HepG2 (cell line): Measurements from ENCODE around the gene NOPCHAP1. TPM values are rescaled to one million over a fixed set of nuclear protein-coding genes. Genes with fewer than 3 reads are reported as not detected.

Experiments
- ATAC-seq: fragments of 200-7000 bp; cut with Tn5 transposase; 3 replicates; pipeline ENCODE4 v1.9.1; 2020; ENCODE audit warnings: mild to moderate bottlenecking, moderate library complexity
- BruUV-seq: library from RNA; stranded (reverse); fragments of 400-500 nt; replicated peaks from 2 replicates; lab custom pipeline; 2021; lab: Mats Ljungman, UMichigan
- CTCF ChIA-PET: fragments of 300-600 bp; formaldehyde crosslinking; extraction: SDS; loops from one replicate; lab custom pipeline; 2021; ENCODE audit warnings: low total read pairs, inconsistent platforms, low intra/inter-chr PET ratio; lab: Yijun Ruan, JAX
- POLR2A ChIA-PET: fragments of 350-600 bp; sonication (Branson Sonifier 250); formaldehyde crosslinking; loops from one replicate; lab custom pipeline; 2020; ENCODE audit warnings: antibody characterized with exemption, inconsistent platforms; lab: Yijun Ruan, JAX
- DNase-seq: peaks from one replicate; pipeline ENCODE4 v3.0.0-alpha.2; 2015; ENCODE audit warnings: low spot score
- FAIRE-seq: peaks from 3 replicates; lab custom pipeline; 2011; peaks lifted over from hg19 to GRCh38; lab: Jason Lieb, UNC
- H2AFZ ChIP-seq: one replicate; pipeline ENCODE4 v1.6.1; 2011; ENCODE audit warnings: low read length, inconsistent platforms
- H3K27ac ChIP-seq: fragments of 300-600 bp; 3 replicates; pipeline ENCODE4 v1.8.0; 2011; ENCODE audit warnings: mixed run types, mild to moderate bottlenecking, mixed read lengths, low read length, inconsistent platforms; ENCODE audit not compliant: insufficient read depth; ENCODE audit errors: extremely low read length
- H3K27me3 ChIP-seq, 2 experiments: fragments of 200-600 bp in 1 of 2; 2 replicates in 1 of 2; 3 replicates in 1 of 2; pipeline versions ENCODE4 v1.6.0 to v1.8.0; 2011; ENCODE audit warnings: low read length in 2 of 2, mild to moderate bottlenecking in 2 of 2, moderate library complexity in 2 of 2, inconsistent platforms in 1 of 2; ENCODE audit not compliant: insufficient read depth in 2 of 2, control insufficient read depth in 1 of 2
- H3K36me3 ChIP-seq, 2 experiments: fragments of 200-600 bp in 1 of 2; replicated peaks in 1 of 2; 2 replicates in 1 of 2; 3 replicates in 1 of 2; pipeline versions ENCODE4 v1.5.1 to v1.8.0; 2011; ENCODE audit warnings: low read length in 2 of 2, inconsistent platforms in 1 of 2; ENCODE audit not compliant: insufficient read depth in 2 of 2, control insufficient read depth in 1 of 2
- H3K4me1 ChIP-seq: 2 replicates; pipeline ENCODE4 v1.5.1; 2012; ENCODE audit warnings: low read length, inconsistent platforms; ENCODE audit not compliant: insufficient read depth
- H3K4me2 ChIP-seq: 2 replicates; pipeline ENCODE4 v1.6.0; 2011; ENCODE audit warnings: low read depth, low read length, inconsistent platforms
- H3K4me3 ChIP-seq, 3 experiments: fragments of 200-600 bp in 1 of 3; sonication (generic), shearing (Covaris generic) in 1 of 3; replicated peaks in 1 of 3; 2 replicates each; pipeline ENCODE4 v1.5.1; 2011 to 2016; ENCODE audit warnings: low read length in 3 of 3, inconsistent platforms in 2 of 3, low read depth in 2 of 3, mild to moderate bottlenecking in 2 of 3, control low read depth in 1 of 3, mixed read lengths in 1 of 3; ENCODE audit not compliant: insufficient read depth in 1 of 3
- H3K79me2 ChIP-seq: one replicate; pipeline ENCODE4 v1.6.1; 2011; ENCODE audit warnings: low read length, inconsistent platforms; ENCODE audit not compliant: insufficient read depth
- H3K9ac ChIP-seq: 2 replicates; pipeline ENCODE4 v1.6.0; 2011; ENCODE audit warnings: mild to moderate bottlenecking, low read depth, low read length, inconsistent platforms; ENCODE audit not compliant: insufficient read depth
- H3K9me3 ChIP-seq: 2 replicates; pipeline ENCODE4 v1.5.1; 2012; ENCODE audit warnings: mild to moderate bottlenecking, low read length
- H4K20me1 ChIP-seq: 2 replicates; pipeline ENCODE4 v1.6.0; 2011; ENCODE audit warnings: inconsistent platforms, mild to moderate bottlenecking, low read length, moderate library complexity; ENCODE audit not compliant: insufficient read depth
- FIP1L1 ChIP-seq: fragments of 200-400 bp; formaldehyde crosslinking; IDR thresholded peaks from 2 replicates; pipeline ENCODE4 v1.6.1; 2018; ENCODE audit warnings: low read depth, mild to moderate bottlenecking, low read length, moderate library complexity, borderline replicate concordance; ENCODE audit not compliant: insufficient read depth
- HNF4A ChIP-seq: sonication (generic); formaldehyde crosslinking; IDR thresholded peaks from 2 replicates; pipeline ENCODE4 v1.4.0; 2020; ENCODE audit warnings: missing genetic modification reagents
- MTA3 ChIP-seq: sonication (generic); formaldehyde crosslinking; IDR thresholded peaks from 2 replicates; pipeline ENCODE4 v1.4.0; 2020; ENCODE audit warnings: missing genetic modification reagents
- ZNF644 ChIP-seq: IDR thresholded peaks from 2 replicates; pipeline ENCODE4 v1.6.1; 2016; ENCODE audit warnings: low read depth
- ZNF670 ChIP-seq: sonication (generic); formaldehyde crosslinking; IDR thresholded peaks from 2 replicates; pipeline ENCODE4 v1.8.0; 2022; ENCODE audit warnings: mild to moderate bottlenecking, missing genetic modification reagents, borderline replicate concordance
- ZNF792 ChIP-seq: IDR thresholded peaks from 2 replicates; pipeline ENCODE4 v1.6.1; 2016
- WGBS: methylation state at CpG from one replicate; pipeline ENCODE4 v1.1.6; 2017; ENCODE audit warnings: low lambda C conversion rate; 5-methylcytosine and 5-hydroxymethylcytosine counted together
- in situ Hi-C: cut with HindIII; loops from 2 replicates; pipeline ENCODE4 v1.10.0; 2017; ENCODE audit warnings: low pct_unique_long_range_greater_than_20kb; ENCODE audit not compliant: extremely low pct_ligation_motif_present
- intact Hi-C: fragments of 100-400 bp; cut with micrococcal nuclease; formaldehyde crosslinking; loops from one replicate; pipeline ENCODE4 v1.10.0; 2022; ENCODE audit not compliant: unreplicated experiment
- polyA plus RNA-seq, 8 experiments: library from polyadenylated mRNA; depleted of rRNA in 3 of 8; stranded (reverse) in 7 of 8; unstranded in 1 of 8; fragments of >200 nt; fragmentation: Illumina TruSeq in 4 of 8; extraction: Trizol in 4 of 8; gene quantifications; 2 replicates each; pipeline versions ENCODE4 v1.2.1 to v1.2.3, GENCODE V29; 2011 to 2016; ENCODE audit warnings: low read depth in 4 of 8, missing spikeins in 1 of 8, mixed read lengths in 1 of 8; ENCODE audit not compliant: insufficient read depth in 1 of 8
- total RNA-seq, 5 experiments: library from RNA; depleted of rRNA; stranded (reverse); fragments of >200 nt; fragmentation: Illumina TruSeq; extraction: Trizol; gene quantifications; 2 replicates each; pipeline ENCODE4 v1.2.3, GENCODE V29; 2016; ENCODE audit warnings: low read depth in 1 of 5
- TF ChIP-seq, protein P1 (sequence below): sonication (generic); formaldehyde crosslinking; IDR thresholded peaks from 2 replicates; pipeline ENCODE4 v1.5.1; 2020; ENCODE audit warnings: mild to moderate bottlenecking, missing genetic modification reagents
- TF ChIP-seq, protein P2 (sequence below): IDR thresholded peaks from 2 replicates; pipeline ENCODE4 v1.6.1; 2016; ENCODE audit warnings: low read depth, control low read depth
- TF ChIP-seq, protein P3 (sequence below): sonication (generic); formaldehyde crosslinking; IDR thresholded peaks from 2 replicates; pipeline ENCODE4 v1.9.0; 2022; ENCODE audit warnings: low read depth, missing genetic modification reagents

NOPCHAP1 gene
- total and polyA plus RNA-seq, 2 of the 13 experiments (the other 11 are each of a cell fraction or from before 2014, with no cell fraction given) = 5.7 to 38.1 TPM

DNA sequence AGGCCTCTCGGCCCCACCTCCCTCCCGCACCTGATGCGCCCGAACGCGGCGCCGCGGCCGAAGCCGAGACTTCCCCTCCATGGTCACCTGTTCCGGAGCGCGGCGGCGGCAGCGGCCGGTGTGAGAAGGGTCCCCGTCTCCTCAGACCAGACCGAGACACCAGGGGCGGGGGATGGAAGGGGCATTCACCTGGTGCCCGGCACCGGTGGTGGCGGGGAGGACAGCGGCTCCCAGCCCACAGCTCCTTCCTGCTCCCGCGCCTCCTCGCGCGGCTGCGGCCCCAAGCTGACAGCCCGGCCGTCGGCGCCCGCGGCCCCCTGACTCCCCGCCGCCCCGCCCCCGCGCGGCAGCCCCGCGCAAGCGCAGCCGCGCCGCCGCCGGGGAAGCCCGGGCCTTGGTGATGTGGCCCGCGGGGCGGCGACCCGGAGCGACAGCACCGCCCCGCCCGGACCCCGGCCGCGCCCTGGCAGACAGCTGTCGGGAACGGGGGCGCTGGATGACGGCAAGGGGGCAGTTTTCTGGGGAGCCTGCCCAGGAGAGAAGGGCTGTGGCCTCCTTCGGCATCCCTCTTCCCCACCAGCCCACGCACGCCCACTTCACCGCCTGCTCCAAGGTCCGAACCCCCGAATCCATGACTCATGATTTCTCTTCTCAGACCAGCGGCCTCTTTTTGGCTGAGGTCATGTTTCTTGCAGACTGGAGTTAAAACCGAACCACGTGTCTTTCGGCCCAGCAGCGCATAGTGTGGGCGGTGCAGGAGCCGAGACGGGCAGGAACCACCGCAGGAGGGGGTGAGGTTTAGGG is 27.9 kb upstream of the NOPCHAP1 start, which contains the start of gene SLC41A2 (continued):
- TF ChIP-seq, protein P1, sequence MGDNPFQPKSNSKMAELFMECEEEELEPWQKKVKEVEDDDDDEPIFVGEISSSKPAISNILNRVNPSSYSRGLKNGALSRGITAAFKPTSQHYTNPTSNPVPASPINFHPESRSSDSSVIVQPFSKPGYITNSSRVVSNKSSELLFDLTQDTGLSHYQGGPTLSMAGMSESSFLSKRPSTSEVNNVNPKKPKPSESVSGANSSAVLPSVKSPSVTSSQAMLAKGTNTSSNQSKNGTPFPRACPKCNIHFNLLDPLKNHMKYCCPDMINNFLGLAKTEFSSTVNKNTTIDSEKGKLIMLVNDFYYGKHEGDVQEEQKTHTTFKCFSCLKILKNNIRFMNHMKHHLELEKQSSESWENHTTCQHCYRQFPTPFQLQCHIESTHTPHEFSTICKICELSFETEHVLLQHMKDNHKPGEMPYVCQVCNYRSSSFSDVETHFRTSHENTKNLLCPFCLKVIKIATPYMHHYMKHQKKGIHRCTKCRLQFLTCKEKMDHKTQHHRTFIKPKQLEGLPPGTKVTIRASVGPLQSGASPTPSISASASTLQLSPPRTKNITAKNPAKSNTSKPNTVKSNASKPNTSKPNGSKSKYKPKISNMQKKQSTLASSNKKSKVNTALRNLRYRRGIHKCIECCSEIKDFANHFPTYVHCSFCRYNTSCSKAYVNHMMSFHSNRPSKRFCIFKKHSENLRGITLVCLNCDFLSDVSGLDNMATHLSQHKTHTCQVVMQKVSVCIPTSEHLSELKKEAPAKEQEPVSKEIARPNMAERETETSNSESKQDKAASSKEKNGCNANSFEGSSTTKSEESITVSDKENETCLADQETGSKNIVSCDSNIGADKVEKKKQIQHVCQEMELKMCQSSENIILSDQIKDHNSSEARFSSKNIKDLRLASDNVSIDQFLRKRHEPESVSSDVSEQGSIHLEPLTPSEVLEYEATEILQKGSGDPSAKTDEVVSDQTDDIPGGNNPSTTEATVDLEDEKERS (CRISPR knock-in tag) = no peak
- TF ChIP-seq HNF4A (CRISPR knock-in tag) (0 out of 2 replicates have a peak, but pooled peaks have one; percentile 7), FIP1L1 (no peak)

DNA sequence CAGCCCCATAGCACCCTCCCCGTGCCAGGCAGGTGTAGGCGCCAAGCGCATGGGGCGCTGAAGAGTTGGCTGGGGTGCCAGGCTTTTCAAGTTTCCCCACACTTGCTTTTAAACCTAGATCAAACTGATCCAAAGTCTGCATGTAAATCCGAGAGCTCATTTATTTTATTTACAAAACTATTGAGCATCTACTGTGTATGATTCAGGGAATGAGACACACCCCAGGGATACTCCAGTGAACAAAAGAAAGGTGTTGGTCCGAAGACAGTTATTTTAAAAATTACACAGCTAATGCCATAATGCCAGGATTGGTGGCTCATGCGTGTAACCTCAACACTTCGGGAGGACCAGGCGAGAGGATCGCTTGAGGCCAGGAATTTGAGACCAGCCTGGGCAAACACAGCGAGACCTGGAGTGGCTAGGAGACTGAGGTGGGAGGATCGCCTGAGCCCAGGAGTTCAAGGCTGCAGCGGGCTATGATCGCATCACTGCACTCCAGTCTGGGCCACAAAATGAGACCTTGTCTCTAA is 27.2 kb upstream of the NOPCHAP1 start:
- H3K4me2 ChIP-seq = peak overlapping the region; percentile 94
- peak overlapping the region; percentile 81 for H3K9ac ChIP-seq
- ATAC-seq (peak; percentile 60), FAIRE-seq (peak; percentile 75), DNase-seq (peak; percentile 30)
- in situ Hi-C loops = no loop called here
- WGBS = 1% methylated on average over 9 of the region's 14 CpGs
- H3K79me2 ChIP-seq = no peaks in the 10 kb centered on the region
- peak overlapping the region; percentile 61 to 87 (median 78) for H3K4me3 ChIP-seq
- peak overlapping the region; percentile 65 for H3K27ac ChIP-seq
- BruUV-seq = TSS peak; percentile 92
- H4K20me1 ChIP-seq = no peaks in the 10 kb centered on the region
- no peaks in the 10 kb centered on the region for H3K9me3 ChIP-seq
- H2AFZ ChIP-seq = peak overlapping the region; percentile 22
- intact Hi-C loops = loop anchor here (1.0 to 5.0 kb wide), 2 partner anchors 27 to 62 kb away; partner anchors contain the start of gene NOPCHAP1
- peaks cover 29% of the 10 kb centered on the region for H3K4me1 ChIP-seq
- ChIA-PET POLR2A (interaction anchor here (1.3 to 2.2 kb wide), 5 partner anchors 12 to 672 kb away, joined by 3 to 6 read pairs (median 5); partner anchors contain the start of gene WASHC4), CTCF (no interaction called here)
- no peaks in the 10 kb centered on the region for H3K36me3 ChIP-seq
- H3K27me3 ChIP-seq = no peaks in the 10 kb centered on the region; a peak in 3 of 5 replicates
- TF ChIP-seq, protein P2, sequence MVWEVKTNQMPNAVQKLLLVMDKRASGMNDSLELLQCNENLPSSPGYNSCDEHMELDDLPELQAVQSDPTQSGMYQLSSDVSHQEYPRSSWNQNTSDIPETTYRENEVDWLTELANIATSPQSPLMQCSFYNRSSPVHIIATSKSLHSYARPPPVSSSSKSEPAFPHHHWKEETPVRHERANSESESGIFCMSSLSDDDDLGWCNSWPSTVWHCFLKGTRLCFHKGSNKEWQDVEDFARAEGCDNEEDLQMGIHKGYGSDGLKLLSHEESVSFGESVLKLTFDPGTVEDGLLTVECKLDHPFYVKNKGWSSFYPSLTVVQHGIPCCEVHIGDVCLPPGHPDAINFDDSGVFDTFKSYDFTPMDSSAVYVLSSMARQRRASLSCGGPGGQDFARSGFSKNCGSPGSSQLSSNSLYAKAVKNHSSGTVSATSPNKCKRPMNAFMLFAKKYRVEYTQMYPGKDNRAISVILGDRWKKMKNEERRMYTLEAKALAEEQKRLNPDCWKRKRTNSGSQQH (CRISPR knock-in tag) = no peak
- TF ChIP-seq ZNF670 (CRISPR knock-in tag) = peak; percentile 1; the same call in 1 of the 2 replicates
- TF ChIP-seq ZNF644 (CRISPR knock-in tag) = no peak
- TF ChIP-seq, protein P3, sequence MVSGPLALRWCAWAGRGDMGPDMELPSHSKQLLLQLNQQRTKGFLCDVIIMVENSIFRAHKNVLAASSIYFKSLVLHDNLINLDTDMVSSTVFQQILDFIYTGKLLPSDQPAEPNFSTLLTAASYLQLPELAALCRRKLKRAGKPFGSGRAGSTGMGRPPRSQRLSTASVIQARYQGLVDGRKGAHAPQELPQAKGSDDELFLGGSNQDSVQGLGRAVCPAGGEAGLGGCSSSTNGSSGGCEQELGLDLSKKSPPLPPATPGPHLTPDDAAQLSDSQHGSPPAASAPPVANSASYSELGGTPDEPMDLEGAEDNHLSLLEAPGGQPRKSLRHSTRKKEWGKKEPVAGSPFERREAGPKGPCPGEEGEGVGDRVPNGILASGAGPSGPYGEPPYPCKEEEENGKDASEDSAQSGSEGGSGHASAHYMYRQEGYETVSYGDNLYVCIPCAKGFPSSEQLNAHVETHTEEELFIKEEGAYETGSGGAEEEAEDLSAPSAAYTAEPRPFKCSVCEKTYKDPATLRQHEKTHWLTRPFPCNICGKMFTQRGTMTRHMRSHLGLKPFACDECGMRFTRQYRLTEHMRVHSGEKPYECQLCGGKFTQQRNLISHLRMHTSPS (CRISPR knock-in tag) = 0 out of 2 replicates have a peak, but pooled peaks have one; percentile 76
- no peak for TF ChIP-seq MTA3 (CRISPR knock-in tag)
- TF ChIP-seq, protein P1 (CRISPR knock-in tag) = no peak
- no peak for TF ChIP-seq ZNF792
